NCI-H2171 (cell line): Measurements from ENCODE around the gene TENT4A.
A peak's percentile ranks its signal among the peaks of the same experiment; 100 is the strongest.

Experiments used
- DNase-seq: peaks from one replicate; lab custom pipeline; 2025; lab: John Stamatoyannopoulos, UW

Gene TENT4A

DNA sequence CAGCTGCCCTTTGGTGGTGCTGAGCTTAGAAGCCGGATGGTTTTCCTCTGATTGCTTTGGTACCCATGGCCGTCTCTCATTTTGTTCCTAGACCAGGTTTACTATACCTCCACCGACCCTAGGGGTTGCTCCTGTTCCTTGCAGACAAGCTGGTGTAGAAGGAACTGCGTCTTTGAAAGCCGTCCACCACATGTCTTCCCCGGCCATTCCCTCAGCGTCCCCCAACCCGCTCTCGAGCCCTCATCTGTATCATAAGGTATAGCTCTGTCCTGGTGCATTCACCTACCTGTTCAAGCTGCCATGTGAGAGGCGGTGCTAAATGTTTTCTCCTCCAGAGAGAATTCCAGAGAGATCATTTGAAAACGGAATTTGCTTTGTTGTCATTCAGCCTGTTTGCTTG is 39.5 kb downstream of the TENT4A start:
- no peak for DNase-seq

DNA sequence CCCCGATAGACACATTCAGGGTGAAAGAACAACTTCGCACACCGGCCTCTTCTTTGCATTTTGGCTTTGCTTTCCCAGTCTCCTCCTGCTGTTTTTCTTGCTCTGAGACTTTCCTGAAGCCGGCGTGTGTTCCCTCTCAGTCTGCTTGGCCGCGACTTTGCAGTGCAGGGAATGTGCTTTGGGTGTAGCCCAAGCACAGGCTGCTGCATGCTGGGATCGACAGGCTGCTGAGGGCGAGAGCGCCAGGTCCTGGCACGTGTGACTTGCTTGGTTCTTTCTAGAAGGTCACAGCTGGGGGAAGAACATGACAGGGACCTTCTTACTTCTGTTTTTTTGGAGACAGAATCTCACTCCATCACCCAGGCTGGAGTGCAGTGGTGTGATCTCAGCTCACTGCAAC is 40.6 kb downstream of the TENT4A start:
- DNase-seq = no peak

DNA sequence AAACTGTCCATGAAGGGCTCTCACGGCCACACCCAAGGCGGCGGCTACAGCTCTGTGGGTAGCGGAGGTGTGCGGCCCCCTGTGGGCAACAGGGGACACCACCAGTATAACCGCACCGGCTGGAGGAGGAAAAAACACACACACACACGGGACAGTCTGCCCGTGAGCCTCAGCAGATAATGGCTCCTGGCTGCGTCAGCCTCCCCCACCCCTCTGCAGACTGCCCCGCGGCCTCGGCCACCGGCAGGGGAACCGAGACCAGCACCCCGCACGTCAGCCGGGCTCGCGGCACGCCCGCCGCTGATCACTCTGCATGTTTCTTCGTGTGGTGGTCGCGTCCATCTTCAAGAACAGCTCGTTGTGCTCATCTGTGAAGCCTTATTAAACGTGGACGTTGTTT is 41.5 kb downstream of the TENT4A start:
- no peak for DNase-seq

DNA sequence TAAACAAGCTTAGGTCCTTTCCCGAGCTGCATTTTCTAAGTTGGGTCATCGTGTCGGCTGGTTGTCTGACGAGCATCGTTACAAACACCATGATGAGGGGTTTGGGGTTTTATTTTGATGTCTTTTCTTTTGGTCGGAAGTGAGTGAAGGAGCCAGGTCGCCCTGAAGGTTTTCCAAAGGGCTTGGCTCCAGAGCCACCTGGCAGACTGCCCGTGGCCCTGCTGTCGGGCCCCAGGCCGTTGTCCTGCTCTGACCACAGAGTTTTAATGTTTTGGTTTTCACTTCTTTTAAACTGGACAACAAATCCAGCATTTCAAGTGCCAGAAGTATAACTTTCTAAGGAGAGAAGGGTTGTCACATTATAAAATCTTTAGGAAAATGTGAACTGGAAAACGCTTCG is 42.3 kb downstream of the TENT4A start:
- DNase-seq = no peak

DNA sequence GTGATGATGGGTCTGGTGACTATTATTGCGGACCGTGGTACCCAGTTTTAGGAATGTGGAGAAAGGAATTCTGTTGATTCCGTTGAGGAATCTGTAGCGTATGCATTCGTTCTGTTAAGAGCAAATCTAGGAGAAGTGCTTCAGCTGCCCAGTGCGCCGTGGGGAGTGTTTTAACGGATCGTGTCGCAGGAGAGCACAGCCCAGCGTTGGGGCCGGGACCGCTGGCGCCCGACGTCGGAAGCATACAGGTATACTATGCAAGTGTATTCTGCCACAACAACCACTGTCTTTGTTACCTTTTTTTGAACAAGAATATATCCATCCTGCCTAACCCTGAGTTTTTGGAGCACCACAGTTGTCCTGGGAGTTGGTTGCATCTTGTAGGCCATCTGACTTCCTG is 42.7 kb downstream of the TENT4A start:
- DNase-seq = no peak

DNA sequence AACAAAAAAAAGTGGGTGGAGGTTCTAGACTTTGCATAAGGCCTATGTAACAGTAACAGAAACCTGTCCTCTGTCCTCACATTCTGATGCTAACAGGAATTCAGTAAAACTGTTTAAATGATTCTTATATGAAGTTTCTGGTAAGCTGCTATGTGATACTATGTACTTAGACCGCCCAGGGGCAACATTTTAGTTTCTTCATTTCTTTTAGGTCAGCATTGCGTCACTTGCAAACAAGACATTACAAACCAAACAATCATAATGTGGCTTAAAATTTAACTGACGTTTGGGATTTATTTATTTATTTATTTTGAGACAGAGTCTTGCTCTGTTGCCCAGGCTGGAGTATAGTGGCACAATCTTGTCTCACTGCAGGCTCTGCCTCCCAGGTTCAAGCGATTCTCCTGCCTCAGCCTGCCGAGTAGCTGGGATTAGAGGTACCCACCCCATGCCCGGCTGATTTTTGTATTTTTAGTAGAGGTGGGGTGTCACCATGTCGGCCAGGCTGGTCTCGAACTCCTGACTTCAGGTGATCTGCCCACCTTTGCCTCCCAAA is 44.3 kb downstream of the TENT4A start:
- DNase-seq = no peak

DNA sequence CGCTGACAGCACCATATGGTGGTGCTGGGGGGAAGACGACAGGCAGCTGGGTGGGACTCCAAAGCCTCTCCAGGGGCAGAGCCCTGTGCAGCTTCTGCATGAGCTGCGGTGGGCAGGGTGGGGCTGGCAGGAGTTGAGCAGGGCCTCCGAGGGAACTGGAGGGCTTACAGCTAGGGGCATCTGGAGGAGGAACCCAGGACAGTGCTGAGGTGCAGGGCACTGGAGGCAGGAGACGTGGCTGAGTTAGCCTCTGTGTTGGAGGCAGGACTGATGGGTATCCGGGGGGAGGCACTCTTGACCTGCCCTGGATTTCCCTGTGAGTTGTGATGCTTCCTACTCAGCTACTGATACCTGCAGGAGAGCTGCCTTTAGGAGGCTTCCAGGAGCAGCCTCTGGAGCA is 45.0 kb downstream of the TENT4A start:
- DNase-seq = peak; percentile 66

DNA sequence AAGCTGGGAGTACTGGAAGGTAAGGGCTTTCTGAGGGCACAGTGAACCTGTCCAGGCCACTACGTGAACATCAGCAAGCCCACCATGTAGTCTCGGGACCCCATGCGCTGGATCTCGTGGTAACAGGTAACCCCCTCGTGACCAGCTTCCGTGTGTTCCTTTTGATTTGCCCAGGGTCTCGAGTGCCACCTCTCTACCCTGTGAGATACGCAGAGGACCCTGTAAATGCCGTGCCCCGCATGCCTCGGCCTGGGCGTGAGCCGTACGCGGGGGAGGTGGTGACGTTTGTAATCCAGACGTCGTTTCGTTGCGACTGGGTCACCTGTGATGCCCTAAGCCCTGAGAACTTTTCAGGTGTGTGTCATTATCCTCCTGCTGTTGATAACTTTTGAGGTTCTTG is 45.5 kb downstream of the TENT4A start:
- DNase-seq = no peak

DNA sequence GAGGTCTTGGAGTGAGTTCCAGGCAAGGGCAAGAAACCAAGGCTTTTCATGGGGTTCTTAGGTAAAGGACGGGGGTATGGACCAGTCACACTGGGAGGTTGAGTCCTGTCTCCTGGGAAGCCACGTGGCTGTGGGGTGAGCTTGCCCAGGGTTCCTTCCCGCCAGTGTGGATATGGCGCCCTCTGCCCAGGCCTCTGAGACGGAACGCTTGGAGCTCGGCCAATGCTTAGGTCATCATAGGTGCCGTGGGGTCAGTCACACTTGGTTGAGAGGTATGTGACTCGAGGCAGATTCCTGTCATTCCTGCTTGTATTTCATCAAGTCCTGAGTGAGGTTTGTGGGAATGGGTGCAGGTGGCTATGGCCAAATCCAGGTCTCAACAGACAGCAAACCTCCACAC is 46.2 kb downstream of the TENT4A start:
- no peak for DNase-seq

DNA sequence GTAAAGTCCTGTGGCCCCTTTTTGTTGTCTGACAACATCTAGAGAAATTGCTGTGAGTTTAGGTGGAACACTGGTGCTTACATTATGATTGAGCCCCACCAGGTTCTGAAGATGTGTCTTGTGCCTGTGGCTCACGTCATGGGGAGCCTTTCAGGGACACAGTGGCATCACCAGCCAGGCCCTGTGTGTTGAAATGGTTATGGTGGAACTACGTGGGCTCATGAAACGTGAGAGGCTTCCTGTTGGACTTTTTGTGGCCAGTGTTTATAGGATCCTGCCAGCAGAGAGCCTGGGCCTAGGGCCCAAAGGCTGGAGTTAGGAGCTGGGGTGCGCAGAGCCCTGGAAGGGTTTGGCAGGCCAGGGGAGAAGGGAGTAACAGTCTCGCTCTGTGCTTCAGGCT is 46.8 kb downstream of the TENT4A start:
- DNase-seq = no peak

DNA sequence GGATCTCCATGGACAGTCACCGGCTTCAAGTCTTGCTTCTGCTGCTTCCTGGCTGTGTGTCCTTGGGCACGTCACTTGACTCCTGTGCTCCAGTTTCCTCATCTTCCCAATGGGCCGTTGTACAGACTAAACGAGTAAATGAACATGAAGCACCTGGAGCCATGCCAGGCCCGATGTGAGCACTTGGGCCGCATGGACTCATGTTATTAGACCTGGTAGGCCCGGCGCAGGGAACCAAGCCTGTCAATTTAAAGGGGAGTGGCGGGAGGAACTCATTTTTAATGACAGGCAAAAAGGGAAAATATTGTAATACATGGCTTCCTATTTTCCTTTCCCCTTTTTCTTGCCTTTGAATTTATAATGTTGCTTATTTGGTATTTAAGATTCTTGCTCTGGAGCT is 47.5 kb downstream of the TENT4A start:
- DNase-seq = no peak

DNA sequence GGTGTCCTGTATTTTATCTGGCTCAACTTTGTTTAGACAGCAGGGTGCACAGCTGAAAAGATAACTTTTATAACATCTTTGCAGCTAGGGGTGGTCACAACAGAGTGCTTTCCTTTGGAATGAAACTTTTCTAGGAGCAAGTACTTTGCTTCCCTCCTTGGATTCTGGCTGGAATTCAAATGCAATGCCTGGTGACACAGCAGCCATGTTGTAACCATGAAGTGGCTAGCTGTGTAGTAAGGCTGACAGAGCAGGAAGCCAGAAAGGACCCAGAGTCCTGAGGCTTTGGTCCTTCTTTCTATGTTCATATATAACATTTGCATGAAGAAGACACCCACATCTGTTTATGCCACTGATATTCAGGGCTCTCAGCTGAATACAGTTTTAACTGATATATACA is 48.1 kb downstream of the TENT4A start:
- no peak for DNase-seq

DNA sequence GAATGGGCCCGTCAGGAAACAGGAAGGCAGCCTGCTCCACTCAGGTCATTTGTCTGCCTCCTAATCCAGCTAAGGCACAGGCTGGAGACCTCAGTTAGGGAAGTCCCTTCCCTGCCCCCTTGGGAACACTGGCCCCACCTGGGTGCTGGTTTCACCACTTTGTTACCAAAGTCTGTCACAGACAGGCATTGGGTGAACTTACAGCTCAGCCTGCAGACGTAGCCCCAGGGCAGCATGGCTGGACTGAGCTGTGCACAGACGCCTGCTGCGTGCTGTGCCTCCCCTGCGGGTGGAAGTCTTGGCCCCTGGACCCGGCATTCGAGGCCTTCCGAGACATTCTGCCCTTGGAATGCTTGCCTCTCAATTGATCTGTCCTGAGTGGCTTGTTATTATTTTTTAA is 48.9 kb downstream of the TENT4A start:
- no peak for DNase-seq

DNA sequence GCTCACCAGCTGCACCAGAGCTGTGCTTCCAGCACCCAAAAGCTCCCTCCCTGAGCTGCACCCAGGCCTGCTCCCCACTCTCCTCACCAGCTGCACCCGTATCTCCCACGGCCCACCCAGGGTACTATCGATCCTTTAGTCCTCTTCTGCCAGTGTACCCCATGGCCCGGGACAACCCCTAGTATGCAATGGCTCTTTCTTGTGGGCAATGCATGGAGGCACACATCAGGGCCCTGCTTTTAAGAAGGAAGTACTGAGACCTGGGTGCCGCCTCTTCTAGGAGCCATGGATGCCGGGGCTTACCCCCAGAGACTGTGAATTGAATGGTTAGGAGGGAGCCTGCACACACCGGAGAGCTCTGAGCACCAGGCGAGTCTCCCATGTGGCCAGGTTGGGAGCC is 49.5 kb downstream of the TENT4A start:
- DNase-seq = no peak

DNA sequence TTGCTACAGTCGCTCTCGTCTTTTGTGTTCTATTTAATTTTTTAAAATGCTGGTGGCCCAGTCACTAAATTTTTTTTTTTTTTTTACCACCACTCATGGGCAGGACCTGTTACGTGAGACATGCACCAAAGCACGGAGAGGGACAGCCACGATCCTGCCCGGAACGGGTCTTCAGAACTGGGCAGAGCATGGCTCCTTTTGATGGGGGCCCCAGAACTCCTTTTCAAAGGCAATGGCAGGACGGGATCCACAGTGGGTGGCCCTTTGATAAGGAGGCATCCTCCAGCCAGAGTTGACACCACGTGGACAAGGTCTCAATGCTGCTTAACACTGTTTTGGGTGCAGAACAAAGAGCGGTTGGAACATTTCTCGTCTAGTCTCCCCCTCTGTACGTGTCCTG is 50.0 kb downstream of the TENT4A start:
- DNase-seq = no peak

DNA sequence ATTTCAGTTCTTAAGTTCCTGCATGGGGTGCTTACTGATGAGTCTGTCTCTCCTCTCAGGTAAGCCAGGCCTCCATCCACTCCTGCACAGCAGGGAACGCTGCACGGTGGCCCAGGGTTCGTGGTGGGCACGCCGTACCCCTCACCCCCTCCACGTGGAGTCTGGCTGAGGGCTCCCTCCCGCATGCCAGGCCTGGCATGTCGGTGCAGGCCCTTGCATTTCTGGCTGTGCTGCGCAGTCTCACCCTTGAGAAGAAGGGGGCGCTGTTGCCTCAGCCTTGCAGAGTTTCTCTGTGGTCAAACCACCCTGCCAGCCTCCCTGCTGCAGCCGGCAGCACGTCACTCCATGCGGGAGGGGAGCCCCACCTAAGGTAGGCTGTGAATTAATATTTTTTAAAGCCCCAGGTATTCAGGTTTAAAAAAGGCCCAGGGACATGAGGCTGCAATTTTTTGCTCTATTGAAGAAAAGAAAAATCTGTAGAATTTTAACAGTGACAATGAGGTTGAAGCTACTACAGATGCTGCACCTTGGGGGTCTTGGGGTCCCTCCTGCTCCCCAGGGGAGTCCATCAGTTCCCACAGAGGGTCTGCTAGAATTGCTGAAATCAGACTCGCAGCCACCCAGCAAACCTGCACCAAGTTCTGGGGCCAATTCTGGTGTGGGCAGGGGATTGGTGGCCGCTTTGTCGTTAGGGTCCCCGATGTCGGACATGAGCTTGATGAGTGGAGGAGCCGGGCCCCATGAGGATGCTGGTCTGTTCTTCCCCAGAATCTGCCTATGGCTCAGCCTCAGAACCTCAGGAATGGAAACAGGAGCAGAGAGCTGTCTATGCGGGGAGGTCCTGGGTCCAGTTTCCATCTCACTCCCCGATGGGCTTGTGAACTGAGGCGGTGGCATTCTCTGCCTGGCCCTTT is 52.6 kb downstream of the TENT4A start:
- DNase-seq = peak; percentile 60

DNA sequence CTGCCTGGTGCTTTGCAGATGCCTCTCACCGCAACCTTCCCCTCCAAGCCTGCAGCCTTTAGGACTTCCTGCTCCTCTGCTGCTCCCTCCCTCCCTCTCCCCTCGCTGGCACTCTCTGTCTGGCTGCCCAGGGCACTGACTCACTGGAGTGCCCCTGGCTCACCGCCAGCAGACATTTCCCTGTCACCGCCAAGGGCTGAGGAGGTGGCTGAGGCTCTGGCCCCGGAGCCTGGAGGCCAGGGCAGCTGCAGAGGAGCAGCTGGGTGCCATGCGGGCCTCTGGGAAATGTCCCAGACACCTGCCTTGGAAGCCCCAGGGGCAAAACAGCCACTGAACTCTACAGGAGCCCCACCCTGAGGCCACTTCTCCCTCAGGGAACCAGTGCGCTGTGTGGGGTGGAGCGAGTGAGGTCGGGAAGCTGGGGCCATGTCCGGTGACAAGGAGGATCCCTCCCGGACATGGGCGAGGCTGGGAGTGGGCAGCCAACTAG is 53.4 kb downstream of the TENT4A start:
- DNase-seq = peak; percentile 68

DNA sequence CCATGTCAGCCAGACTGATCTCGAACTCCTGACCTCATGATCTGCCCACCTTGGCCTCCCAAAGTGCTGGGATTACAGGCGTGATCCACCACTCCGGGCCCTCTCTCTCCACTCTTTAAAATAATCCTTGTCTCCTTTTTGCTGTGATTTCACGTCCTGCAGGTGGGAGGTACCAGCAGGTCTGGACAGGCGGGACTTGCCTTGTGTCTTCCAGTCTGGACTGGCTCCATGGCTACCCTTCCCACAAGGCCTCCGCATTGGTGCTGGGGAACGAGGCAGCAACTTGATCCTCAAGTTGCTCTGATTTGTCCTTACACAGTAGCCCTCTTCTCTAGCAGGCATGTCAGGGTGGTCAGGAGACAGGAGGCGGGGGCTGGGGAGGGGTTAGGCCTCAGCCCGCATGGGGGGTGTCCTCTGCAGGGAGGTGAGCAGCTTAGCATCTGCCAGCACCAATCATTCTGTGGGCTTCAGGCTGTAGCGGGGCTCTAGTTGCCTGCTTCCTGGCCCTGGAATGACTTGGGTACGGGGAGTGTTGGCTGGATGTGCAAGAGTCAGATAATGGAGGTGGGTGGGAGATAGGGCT is 54.3 kb downstream of the TENT4A start:
- DNase-seq = no peak

DNA sequence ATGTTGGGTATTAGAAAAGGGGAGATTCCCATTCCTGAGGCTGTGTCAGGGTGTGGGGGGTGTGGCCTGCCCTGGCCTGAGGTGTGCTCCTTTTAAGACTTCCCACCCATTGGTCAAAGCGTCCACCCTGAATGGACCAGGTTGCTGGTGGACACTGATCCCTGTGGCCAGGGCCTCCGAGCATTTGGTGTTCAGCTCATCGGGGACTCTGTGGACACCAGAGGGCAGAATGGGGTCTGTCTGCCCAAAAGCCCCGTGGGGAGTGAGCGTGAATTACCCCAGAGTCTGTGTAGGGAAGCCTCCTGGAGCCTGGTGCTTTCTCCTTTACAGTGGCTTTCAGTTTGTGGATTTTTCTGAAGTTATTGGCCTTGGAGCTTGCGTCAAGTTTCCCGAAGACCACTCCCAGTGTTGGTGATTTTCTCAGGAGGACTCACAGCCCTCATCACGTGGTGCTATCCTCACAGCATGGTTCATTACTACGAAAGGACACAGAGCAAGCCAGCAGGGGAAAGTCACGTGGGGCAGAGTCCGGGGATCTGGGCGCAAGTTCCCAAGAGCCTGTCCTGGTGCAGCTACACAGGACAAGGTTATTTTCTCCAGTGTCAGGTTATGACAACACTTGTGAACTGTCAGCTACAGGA is 55.5 kb downstream of the TENT4A start:
- DNase-seq = no peak

DNA sequence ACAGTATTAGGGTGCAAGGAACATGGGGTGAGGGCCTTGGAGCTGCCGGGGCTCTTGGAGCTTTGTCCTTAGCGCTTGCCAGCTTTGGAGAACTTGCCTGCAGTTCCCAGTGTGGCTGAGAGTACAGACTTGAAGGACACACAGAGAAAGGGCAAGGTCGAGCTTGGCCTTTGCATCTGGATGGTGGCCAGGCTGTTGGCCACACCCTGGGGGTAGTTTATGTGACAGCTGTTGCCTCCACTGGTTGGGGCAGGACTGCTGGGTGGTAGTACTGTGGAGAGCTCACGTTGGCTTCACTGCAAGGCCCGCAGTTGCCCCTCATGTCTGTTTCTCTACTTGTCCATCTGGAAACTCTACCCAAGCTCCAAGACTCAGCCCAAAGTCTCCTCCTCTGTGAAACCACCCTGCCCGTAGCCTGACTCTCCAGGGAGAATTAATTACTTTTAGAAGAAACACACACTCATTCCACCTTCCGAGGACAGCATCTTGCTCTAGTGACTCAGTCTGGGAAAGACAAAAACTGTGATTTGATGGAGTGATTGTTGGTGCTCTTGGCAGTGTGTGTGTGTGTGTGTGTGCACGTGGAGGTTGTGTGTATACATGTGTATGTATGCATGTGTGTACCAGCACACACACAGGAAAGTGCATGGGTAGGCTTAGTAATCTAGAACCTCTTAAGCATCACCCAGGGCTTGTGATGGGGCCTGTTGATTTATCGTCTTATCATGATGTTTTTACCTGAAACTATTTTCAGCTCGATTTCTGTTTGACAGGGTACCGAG is 57.8 kb downstream of the TENT4A start:
- no peak for DNase-seq

DNA sequence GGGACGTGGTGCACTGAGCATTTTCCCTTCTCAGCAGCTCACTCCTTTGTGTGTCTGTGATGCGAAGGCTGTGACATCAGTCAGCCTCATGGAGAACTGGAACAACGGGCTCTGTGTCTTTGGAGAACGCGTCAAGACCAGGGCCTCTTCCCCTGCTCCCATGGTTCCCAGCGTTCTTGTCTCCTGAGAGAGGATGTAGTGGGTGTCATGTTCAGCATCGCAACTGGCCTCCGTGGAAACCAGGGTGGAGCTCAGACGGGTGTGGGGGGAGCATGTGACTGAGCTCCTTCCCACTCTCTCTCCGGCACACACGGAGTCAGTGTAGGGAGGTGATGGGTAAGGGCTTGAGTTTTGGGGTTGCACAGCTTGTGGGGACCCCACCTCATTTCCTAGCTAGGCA is 59.7 kb downstream of the TENT4A start:
- no peak for DNase-seq
